ENCODE data around the gene KNL1.

The KNL1 gene

GRCh38 chr15:40623361-40623760 lies 29.3 kb downstream of the KNL1 start:
- no peak for TF ChIP-seq MAX (IDR thresholded peaks at IDR 0.05)
- TF ChIP-seq TEAD4 (IDR thresholded peaks at IDR 0.05) = no peak
- TF ChIP-seq TCF12 (IDR thresholded peaks at IDR 0.05; ENCODE audit: low read depth) = no peak
- TF ChIP-seq REST (IDR thresholded peaks at IDR 0.05; ENCODE audit: low read depth) = no peak
- no peak for TF ChIP-seq FOXM1 (IDR thresholded peaks at IDR 0.05; ENCODE audit: borderline replicate concordance, low read depth)
- no peak for TF ChIP-seq EGR1 (IDR thresholded peaks at IDR 0.05)
- TF ChIP-seq ZBTB7A (IDR thresholded peaks at IDR 0.05; ENCODE audit: low read depth) = no peak
- TF ChIP-seq YY1 (IDR thresholded peaks at IDR 0.05; ENCODE audit: low read depth) = no peak
- TF ChIP-seq NFIC (IDR thresholded peaks at IDR 0.05) = no peak
- no peak for TF ChIP-seq RAD21 (IDR thresholded peaks at IDR 0.05; ENCODE audit: low read depth)
- TF ChIP-seq CEBPB (IDR thresholded peaks at IDR 0.05) = no peak
- TF ChIP-seq CREB1 (IDR thresholded peaks at IDR 0.05; ENCODE audit: low read depth) = no peak
- TF ChIP-seq TAF1 (IDR thresholded peaks at IDR 0.05; ENCODE audit: low read depth) = no peak
- no peak for TF ChIP-seq EP300 (IDR thresholded peaks at IDR 0.05; ENCODE audit: borderline replicate concordance)

- TF ChIP-seq YY1 (IDR thresholded peaks at IDR 0.05; ENCODE audit: low read depth) = no peak
These were observed 36.3 kb downstream of the KNL1 start for GRCh38 chr15:40630313-40630712.

GRCh38 chr15:40633178-40633577 lies 39.1 kb downstream of the KNL1 start:
- TF ChIP-seq EGR1 (IDR thresholded peaks at IDR 0.05) = no peak
- TF ChIP-seq YY1 (IDR thresholded peaks at IDR 0.05; ENCODE audit: low read depth) = no peak
- no peak for TF ChIP-seq TCF12 (IDR thresholded peaks at IDR 0.05; ENCODE audit: low read depth)
- no peak for TF ChIP-seq NFIC (IDR thresholded peaks at IDR 0.05)
- TF ChIP-seq CREB1 (IDR thresholded peaks at IDR 0.05; ENCODE audit: low read depth) = no peak
- TF ChIP-seq ZBTB7A (IDR thresholded peaks at IDR 0.05; ENCODE audit: low read depth) = no peak
- no peak for TF ChIP-seq TEAD4 (IDR thresholded peaks at IDR 0.05)
- TF ChIP-seq REST (IDR thresholded peaks at IDR 0.05; ENCODE audit: low read depth) = no peak
- TF ChIP-seq RAD21 (IDR thresholded peaks at IDR 0.05; ENCODE audit: low read depth) = no peak
- no peak for TF ChIP-seq EP300 (IDR thresholded peaks at IDR 0.05; ENCODE audit: borderline replicate concordance)
- no peak for TF ChIP-seq FOXM1 (IDR thresholded peaks at IDR 0.05; ENCODE audit: borderline replicate concordance, low read depth)
- TF ChIP-seq MAX (IDR thresholded peaks at IDR 0.05) = no peak
- TF ChIP-seq CEBPB (IDR thresholded peaks at IDR 0.05) = no peak

- no peak for TF ChIP-seq CREB1 (IDR thresholded peaks at IDR 0.05; ENCODE audit: low read depth)
- no peak for TF ChIP-seq FOXM1 (IDR thresholded peaks at IDR 0.05; ENCODE audit: borderline replicate concordance, low read depth)
- TF ChIP-seq EP300 (IDR thresholded peaks at IDR 0.05; ENCODE audit: borderline replicate concordance) = no peak
- TF ChIP-seq TCF12 (IDR thresholded peaks at IDR 0.05; ENCODE audit: low read depth) = no peak
- TF ChIP-seq CEBPB (IDR thresholded peaks at IDR 0.05) = no peak
- TF ChIP-seq RAD21 (IDR thresholded peaks at IDR 0.05; ENCODE audit: low read depth) = no peak
These were observed 43.2 kb downstream of the KNL1 start for GRCh38 chr15:40637221-40637745.

GRCh38 chr15:40639677-40640076 lies 45.6 kb downstream of the KNL1 start:
- TF ChIP-seq EGR1 (IDR thresholded peaks at IDR 0.05) (no peak), NFIC (IDR thresholded peaks at IDR 0.05) (no peak), USF1 (IDR thresholded peaks at IDR 0.05) (no peak), CREB1 (IDR thresholded peaks at IDR 0.05; ENCODE audit: low read depth) (no peak), TAF1 (IDR thresholded peaks at IDR 0.05; ENCODE audit: low read depth) (no peak), TCF12 (IDR thresholded peaks at IDR 0.05; ENCODE audit: low read depth) (no peak)

- TF ChIP-seq TAF1 (IDR thresholded peaks at IDR 0.05; ENCODE audit: low read depth) (no peak), USF1 (IDR thresholded peaks at IDR 0.05) (no peak), CEBPB (IDR thresholded peaks at IDR 0.05) (no peak), NFIC (IDR thresholded peaks at IDR 0.05) (no peak), TCF12 (IDR thresholded peaks at IDR 0.05; ENCODE audit: low read depth) (no peak), REST (IDR thresholded peaks at IDR 0.05; ENCODE audit: low read depth) (no peak), CREB1 (IDR thresholded peaks at IDR 0.05; ENCODE audit: low read depth) (no peak), EP300 (IDR thresholded peaks at IDR 0.05; ENCODE audit: borderline replicate concordance) (no peak), RAD21 (IDR thresholded peaks at IDR 0.05; ENCODE audit: low read depth) (no peak)
These were observed 53.5 kb downstream of the KNL1 start for GRCh38 chr15:40647523-40647922.
